GM12878 (cell line): ENCODE measurements around the gene NFYC. TPM values are rescaled to one million over a fixed set of nuclear protein-coding genes. Genes with fewer than 3 reads are reported as not detected.

Source experiments
- ATAC-seq: fragments of 200-7000 bp; cut with Tn5 transposase; 3 replicates; pipeline ENCODE4 v1.9.1; 2020; ENCODE audit warnings: mild to moderate bottlenecking, moderate library complexity
- BruUV-seq: library from RNA; stranded (reverse); fragments of 400-500 nt; replicated peaks from 2 replicates; lab custom pipeline; 2021; lab: Mats Ljungman, UMichigan
- CTCF ChIA-PET: fragments of 300-600 bp; sonication (Branson Sonifier 250); formaldehyde crosslinking; extraction: SDS; loops from one replicate; lab custom pipeline; 2021; ENCODE audit warnings: inconsistent platforms; lab: Yijun Ruan, JAX
- POLR2A ChIA-PET: fragments of 350-600 bp; formaldehyde crosslinking; extraction: SDS; loops from one replicate; lab custom pipeline; 2021; ENCODE audit warnings: inconsistent platforms; lab: Charles Lee
- RAD21 ChIA-PET: fragments of 300-600 bp; sonication (Branson Sonifier 250); formaldehyde crosslinking; loops from one replicate; lab custom pipeline; 2023; ENCODE audit warnings: antibody characterized with exemption; ENCODE audit not compliant: unreplicated experiment; lab: Charles Lee
- SMC1A ChIA-PET: fragments of 300-600 bp; sonication (Branson Sonifier 250); formaldehyde crosslinking; loops from one replicate; lab custom pipeline; 2023; ENCODE audit not compliant: unreplicated experiment, uncharacterized antibody; lab: Charles Lee
- DNase-seq: peaks from one replicate; pipeline ENCODE4 v3.0.0-alpha.2; 2011; ENCODE audit warnings: low read depth, low spot score
- FAIRE-seq: peaks from 3 replicates; lab custom pipeline; 2011; peaks lifted over from hg19 to GRCh38; lab: Jason Lieb, UNC
- H2AFZ ChIP-seq: 2 replicates; pipeline ENCODE4 v1.6.0; 2011; ENCODE audit warnings: low read depth, low read length, control low read depth; ENCODE audit not compliant: control insufficient read depth
- H3K27ac ChIP-seq: 2 replicates; pipeline ENCODE4 v1.5.1; 2011; ENCODE audit warnings: control low read depth; ENCODE audit not compliant: control insufficient read depth, insufficient read depth
- H3K27me3 ChIP-seq, 2 experiments: replicated peaks in 1 of 2; 2 replicates each; pipeline versions ENCODE4 v1.6.0 to v1.6.1; 2011; ENCODE audit warnings: low read length in 1 of 2; ENCODE audit not compliant: control insufficient read depth in 2 of 2, insufficient read depth in 2 of 2
- H3K36me3 ChIP-seq, 2 experiments: 2 replicates each; pipeline ENCODE4 v1.5.1; 2011; ENCODE audit warnings: low read length in 1 of 2; ENCODE audit not compliant: control insufficient read depth in 2 of 2, insufficient read depth in 2 of 2
- H3K4me1 ChIP-seq: 2 replicates; pipeline ENCODE4 v1.6.1; 2011; ENCODE audit warnings: mild to moderate bottlenecking, low read length, moderate library complexity, mixed read lengths; ENCODE audit not compliant: control insufficient read depth, insufficient read depth
- H3K4me2 ChIP-seq: 2 replicates; pipeline ENCODE4 v1.6.0; 2011; ENCODE audit warnings: control low read depth; ENCODE audit not compliant: control insufficient read depth, insufficient read depth
- H3K4me3 ChIP-seq: fragments of 200-600 bp; sonication (generic); 2 replicates; pipeline ENCODE4 v1.5.1; 2016
- H3K79me2 ChIP-seq: 2 replicates; pipeline ENCODE4 v1.6.0; 2011; ENCODE audit warnings: low read length; ENCODE audit not compliant: control insufficient read depth, insufficient read depth
- H3K9ac ChIP-seq: 2 replicates; pipeline ENCODE4 v1.8.0; 2011; ENCODE audit warnings: low read length, control low read depth, mixed read lengths; ENCODE audit not compliant: control insufficient read depth, insufficient read depth
- H3K9me3 ChIP-seq: replicated peaks from 3 replicates; pipeline ENCODE4 v1.5.1; 2011; ENCODE audit warnings: mild to moderate bottlenecking, low read length; ENCODE audit not compliant: control insufficient read depth, insufficient read depth
- H4K20me1 ChIP-seq: 2 replicates; pipeline ENCODE4 v1.6.0; 2011; ENCODE audit not compliant: control insufficient read depth, insufficient read depth
- ATF7 ChIP-seq: fragments of 450-650 bp; IDR thresholded peaks from 2 replicates; pipeline ENCODE4 v1.6.1; 2016; ENCODE audit warnings: low read depth, mild to moderate bottlenecking
- CBFB ChIP-seq: IDR thresholded peaks from 2 replicates; pipeline ENCODE4 v1.6.1; 2016; ENCODE audit warnings: antibody characterized with exemption, low read depth
- CREM ChIP-seq: IDR thresholded peaks from 2 replicates; pipeline ENCODE4 v1.6.1; 2014; ENCODE audit warnings: antibody characterized with exemption, low read depth
- DPF2 ChIP-seq: fragments of 450-650 bp; IDR thresholded peaks from 2 replicates; pipeline ENCODE4 v1.6.1; 2017; ENCODE audit warnings: mild to moderate bottlenecking
- ESRRA ChIP-seq: IDR thresholded peaks from 2 replicates; pipeline ENCODE4 v1.6.1; 2012; ENCODE audit warnings: mild to moderate bottlenecking, low read length, improper control_type of control experiment
- HDGF ChIP-seq: fragments of 450-650 bp; IDR thresholded peaks from 2 replicates; pipeline ENCODE4 v1.6.1; 2016; ENCODE audit warnings: antibody characterized with exemption
- KAT2A ChIP-seq: conservative IDR thresholded peaks from 2 replicates; pipeline ENCODE4 v1.6.1; 2011; ENCODE audit warnings: low read depth, low read length; ENCODE audit not compliant: control insufficient read depth
- MEF2B ChIP-seq: fragments of 450-650 bp; IDR thresholded peaks from 2 replicates; pipeline ENCODE4 v1.6.1; 2018; ENCODE audit warnings: mild to moderate bottlenecking, moderate library complexity; ENCODE audit not compliant: partially characterized antibody, poor library complexity, severe bottlenecking
- MYB ChIP-seq: fragments of 150-350 bp; IDR thresholded peaks from 2 replicates; pipeline ENCODE4 v1.6.1; 2014; ENCODE audit warnings: mild to moderate bottlenecking, low read depth, low read length, borderline replicate concordance
- NFYA ChIP-seq: IDR thresholded peaks from 2 replicates; pipeline ENCODE4 v1.6.1; 2011; ENCODE audit warnings: low read depth, mild to moderate bottlenecking, low read length, improper control_type of control experiment, borderline replicate concordance
- SREBF2 ChIP-seq: IDR thresholded peaks from 2 replicates; pipeline ENCODE4 v1.6.1; 2012; ENCODE audit warnings: mild to moderate bottlenecking, low read length
- WGBS: methylation state at CpG from one replicate; pipeline ENCODE4 v1.1.6; 2016; ENCODE audit warnings: low lambda C conversion rate; ENCODE audit not compliant: insufficient replicate concordance, insufficient coverage; ENCODE audit errors: missing lambda C conversion rate; 5-methylcytosine and 5-hydroxymethylcytosine counted together
- in situ Hi-C: fragments of 300-500 bp; cut with MboI; formaldehyde crosslinking; loops from 9 replicates; pipeline ENCODE4 v1.14.3; 2018; ENCODE audit warnings: mixed read lengths
- intact Hi-C: fragments of 100-400 bp; cut with micrococcal nuclease; formaldehyde crosslinking; loops from one replicate; pipeline ENCODE4 v1.14.2; 2022; ENCODE audit not compliant: unreplicated experiment
- polyA plus RNA-seq, 11 experiments: library from polyadenylated mRNA; depleted of rRNA in 4 of 11; unstranded in 6 of 11; stranded (reverse) in 5 of 11; fragments of >200 nt; fragmentation: Nextera tagmentation in 4 of 11; fragmentation: Illumina TruSeq in 1 of 11; extraction: Ambion mirVana in 4 of 11; extraction: Trizol in 1 of 11; gene quantifications; 1 replicate in 1 of 11; 2 replicates in 10 of 11; pipeline versions ENCODE4 v1.2.1 to v1.2.3, GENCODE V29; 2011 to 2016; ENCODE audit warnings: inconsistent platforms in 2 of 11, missing spikeins in 2 of 11, low read depth in 1 of 11
- total RNA-seq, 4 experiments: library from RNA; depleted of rRNA in 3 of 4; stranded (reverse); fragments of >200 nt in 3 of 4; fragmentation: Illumina TruSeq in 1 of 4; extraction: Trizol in 1 of 4; gene quantifications; 2 replicates each; pipeline versions ENCODE4 v1.2.1 to v1.2.3, GENCODE V29; 2013 to 2021
- TF ChIP-seq, protein P1 (sequence below), 3 experiments: IDR thresholded peaks in 2 of 3; conservative IDR thresholded peaks in 1 of 3; 2 replicates each; pipeline ENCODE4 v1.5.1; 2011; ENCODE audit warnings: low read depth in 3 of 3, low read length in 3 of 3, mild to moderate bottlenecking in 3 of 3, control low read depth in 2 of 3, moderate library complexity in 2 of 3, inconsistent platforms in 1 of 3, mixed read lengths in 1 of 3; ENCODE audit not compliant: control insufficient read depth in 2 of 3, insufficient read depth in 1 of 3; ENCODE audit errors: extremely low read depth in 1 of 3

Gene NFYC
- total and polyA plus RNA-seq, 10 of the 15 experiments (the other 5 are each of a cell fraction or from before 2014, with no cell fraction given), result 4.3 to 84.2 (median 58.3) TPM

DNA sequence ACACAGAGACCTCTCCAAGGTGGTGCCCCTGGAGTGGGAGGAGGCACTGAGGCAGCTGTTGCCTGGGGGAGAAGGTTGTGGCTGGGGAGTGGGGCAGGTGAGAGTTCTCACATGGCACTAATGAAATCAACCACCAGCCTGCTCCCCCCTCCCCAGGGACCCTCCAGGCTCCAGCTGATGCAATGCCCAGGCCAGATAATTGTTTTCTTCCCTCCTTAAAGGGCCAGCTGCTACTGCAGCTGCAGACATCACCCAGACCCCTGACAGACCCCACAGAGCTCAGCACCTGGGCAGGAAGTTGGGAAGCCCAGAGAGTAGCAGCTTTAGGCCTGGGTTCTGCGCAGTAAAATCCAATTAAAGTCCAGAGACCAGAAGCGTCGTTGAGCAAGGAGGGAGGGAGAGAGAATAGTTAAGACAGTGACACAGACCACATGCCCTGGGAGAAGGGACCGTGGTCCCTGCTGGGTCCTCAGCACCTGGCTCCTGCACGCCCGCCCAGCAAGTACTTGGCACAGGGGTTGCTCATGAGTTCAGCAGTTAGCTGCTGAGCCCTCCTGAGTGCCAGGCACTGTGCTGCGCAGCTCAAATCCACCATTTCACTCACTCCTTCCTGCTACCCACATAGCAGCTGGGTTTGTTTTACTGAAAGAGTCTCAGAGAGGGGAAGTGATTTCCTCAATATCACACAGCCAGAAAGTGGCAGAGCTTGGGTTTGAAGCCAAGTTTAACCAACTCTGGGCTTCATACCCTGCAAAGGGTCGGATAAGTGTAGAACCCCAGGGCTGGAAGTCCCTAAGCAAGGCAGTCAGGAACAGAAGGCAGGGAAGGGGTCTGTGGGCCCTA lies 28.0 kb upstream of the NFYC start:
- in situ Hi-C loops, result no loop called here
- CTCF ChIA-PET, result interaction anchor here (0.9 to 2.3 kb wide), 7 partner anchors 16 to 289 kb away, joined by 3 to 12 read pairs (median 5); no protein-coding TSS in a partner anchor

DNA sequence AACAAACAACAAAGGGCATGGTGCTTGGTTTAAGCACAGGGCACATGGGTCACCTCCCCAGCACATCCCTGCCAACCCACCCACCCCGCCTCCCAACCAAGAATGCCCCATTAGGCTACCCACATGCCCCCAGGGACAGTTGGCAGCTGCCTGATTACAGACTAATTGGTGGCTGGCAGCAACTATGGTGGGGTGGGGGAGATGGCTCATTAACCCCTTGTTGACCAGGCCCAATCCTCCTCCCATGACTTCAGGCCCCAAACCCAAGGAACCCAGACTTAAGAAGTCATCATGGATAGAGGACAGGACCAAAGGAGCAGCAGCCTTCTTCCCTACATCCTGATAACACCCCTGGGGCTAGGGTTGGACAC lies 27.4 kb upstream of the NFYC start:
- Histone ChIP-seq H3K27me3 (no peaks in the 10 kb centered on the region), H3K79me2 (no peaks in the 10 kb centered on the region), H3K9ac (no peak overlapping the region), H2AFZ (no peak overlapping the region), H3K4me1 (peaks cover 7% of the 10 kb centered on the region), H3K9me3 (no peaks in the 10 kb centered on the region), H4K20me1 (no peaks in the 10 kb centered on the region), H3K4me2 (no peak overlapping the region), H3K27ac (no peak overlapping the region), H3K4me3 (no peak overlapping the region), H3K36me3 (no peaks in the 10 kb centered on the region)
- FAIRE-seq, result no peak
- TF ChIP-seq HDGF (no peak), SREBF2 (no peak), CBFB (no peak), MYB (no peak), ESRRA (no peak), ATF7 (no peak), NFYA (no peak), DPF2 (no peak), CREM (no peak)
- TF ChIP-seq, protein P1, sequence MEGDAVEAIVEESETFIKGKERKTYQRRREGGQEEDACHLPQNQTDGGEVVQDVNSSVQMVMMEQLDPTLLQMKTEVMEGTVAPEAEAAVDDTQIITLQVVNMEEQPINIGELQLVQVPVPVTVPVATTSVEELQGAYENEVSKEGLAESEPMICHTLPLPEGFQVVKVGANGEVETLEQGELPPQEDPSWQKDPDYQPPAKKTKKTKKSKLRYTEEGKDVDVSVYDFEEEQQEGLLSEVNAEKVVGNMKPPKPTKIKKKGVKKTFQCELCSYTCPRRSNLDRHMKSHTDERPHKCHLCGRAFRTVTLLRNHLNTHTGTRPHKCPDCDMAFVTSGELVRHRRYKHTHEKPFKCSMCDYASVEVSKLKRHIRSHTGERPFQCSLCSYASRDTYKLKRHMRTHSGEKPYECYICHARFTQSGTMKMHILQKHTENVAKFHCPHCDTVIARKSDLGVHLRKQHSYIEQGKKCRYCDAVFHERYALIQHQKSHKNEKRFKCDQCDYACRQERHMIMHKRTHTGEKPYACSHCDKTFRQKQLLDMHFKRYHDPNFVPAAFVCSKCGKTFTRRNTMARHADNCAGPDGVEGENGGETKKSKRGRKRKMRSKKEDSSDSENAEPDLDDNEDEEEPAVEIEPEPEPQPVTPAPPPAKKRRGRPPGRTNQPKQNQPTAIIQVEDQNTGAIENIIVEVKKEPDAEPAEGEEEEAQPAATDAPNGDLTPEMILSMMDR (IDR thresholded peaks at IDR 0.05 in 2 of 3, conservative IDR thresholded peaks at IDR 0.05 in 1 of 3; ENCODE audit: control insufficient read depth in 2 of 3, extremely low read depth in 1 of 3, insufficient read depth in 1 of 3, low read depth in 3 of 3, low read length in 3 of 3), result no peak
- ChIA-PET CTCF (interaction anchor here (0.6 to 2.3 kb wide), 5 partner anchors 27 to 66 kb away, joined by 3 to 5 read pairs (median 3); partner anchors contain the start of gene NFYC), RAD21 (interaction anchor here (0.5 to 1.3 kb wide), 3 partner anchors 48 to 201 kb away, joined by 3 read pairs; no protein-coding TSS in a partner anchor), POLR2A (no interaction called here), SMC1A (interaction anchor here (1.2 to 1.5 kb wide), 3 partner anchors 19 to 48 kb away, joined by 3 to 4 read pairs (median 4); partner anchors contain the start of gene NFYC)
- no TSS peak for BruUV-seq
- no peak for ATAC-seq
- DNase-seq, result no peak
- WGBS, result 90% methylated on average over 1 of the region's 1 CpG
- in situ Hi-C loops, result no loop called here
- intact Hi-C loops, result no loop called here

More for the DNA sequence above, 28.0 kb upstream of the NFYC start:
- TF ChIP-seq KAT2A, result no peak
- TF ChIP-seq MEF2B, result peak; percentile 65
- no peak for FAIRE-seq
- SMC1A ChIA-PET, result interaction anchor here (1.0 to 1.5 kb wide), 6 partner anchors 10 to 48 kb away, joined by 3 to 4 read pairs (median 4); partner anchors contain the start of gene NFYC
- intact Hi-C loops, result no loop called here
- Histone ChIP-seq H3K4me1 (peaks cover 5% of the 10 kb centered on the region), H3K9me3 (no peaks in the 10 kb centered on the region), H3K9ac (no peak overlapping the region), H4K20me1 (no peaks in the 10 kb centered on the region), H3K36me3 (no peaks in the 10 kb centered on the region), H3K4me2 (no peak overlapping the region), H3K27ac (no peak overlapping the region), H3K79me2 (no peaks in the 10 kb centered on the region), H3K27me3 (no peaks in the 10 kb centered on the region), H3K4me3 (no peak overlapping the region), H2AFZ (no peak overlapping the region)
- WGBS, result 74% methylated on average over 8 of the region's 8 CpGs
- RAD21 ChIA-PET, result interaction anchor here (0.5 to 1.3 kb wide), 3 partner anchors 38 to 55 kb away, joined by 3 read pairs; no protein-coding TSS in a partner anchor
- ATAC-seq, result no peak
- no TSS peak for BruUV-seq
- POLR2A ChIA-PET, result no interaction called here
- no peak for DNase-seq
